HG02642 (cell line): ENCODE data around the gene LENG8.
"Not testable (repeated sequence)": the region's sequence is repeated elsewhere in the genome, so short reads cannot be mapped to it uniquely, and the experiment has no call there.

Source experiments
- ATAC-seq: cut with Tn5 transposase; IDR thresholded peaks from one replicate; pipeline ENCODE4 v1.9.1; 2021; ENCODE audit warnings: mild to moderate bottlenecking; ENCODE audit not compliant: unreplicated experiment, poor library complexity

LENG8 gene

GRCh38 chr19:54459282-54460229, 10.6 kb downstream of the LENG8 start:
- ATAC-seq = no peak

DNA sequence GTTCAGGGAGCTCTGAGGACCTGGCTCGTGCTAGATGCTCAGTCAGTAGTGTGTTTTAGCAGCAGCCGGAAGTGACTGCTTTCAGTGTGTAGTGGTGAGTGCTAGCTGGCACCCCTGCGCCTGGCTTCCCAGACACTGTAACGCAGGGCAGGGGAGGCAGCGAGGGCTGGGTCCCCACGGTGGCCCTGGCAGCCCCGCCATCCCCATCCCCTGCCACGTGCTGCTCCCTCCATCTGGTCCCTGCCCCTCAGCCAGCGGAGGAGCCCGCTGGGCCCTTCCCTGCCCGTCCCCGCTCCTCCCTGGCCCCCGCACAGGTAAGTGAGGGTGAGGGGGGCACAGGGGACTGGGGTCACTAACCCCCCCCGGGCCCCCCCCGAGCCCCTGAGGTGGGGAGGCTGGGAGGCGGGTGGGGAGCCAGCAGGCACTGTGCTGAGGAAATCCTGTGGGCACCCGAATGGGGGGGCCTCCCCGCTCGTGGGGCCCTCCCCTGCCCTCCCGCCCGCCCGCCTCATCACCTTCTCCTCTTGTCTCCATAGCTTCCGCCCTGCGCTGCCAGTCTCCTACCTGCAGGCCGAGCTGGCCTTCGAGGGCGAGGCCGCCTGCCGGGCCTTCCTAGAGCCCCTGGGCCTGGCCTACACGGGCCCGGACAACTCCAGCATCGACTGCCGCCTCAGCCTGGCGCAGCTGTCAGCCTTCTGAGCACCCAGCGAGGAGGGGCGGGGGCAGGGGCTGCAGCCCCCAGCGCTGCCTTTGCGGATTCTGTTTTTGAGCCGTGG, 11.4 kb downstream of the LENG8 start:
- no peak for ATAC-seq

DNA sequence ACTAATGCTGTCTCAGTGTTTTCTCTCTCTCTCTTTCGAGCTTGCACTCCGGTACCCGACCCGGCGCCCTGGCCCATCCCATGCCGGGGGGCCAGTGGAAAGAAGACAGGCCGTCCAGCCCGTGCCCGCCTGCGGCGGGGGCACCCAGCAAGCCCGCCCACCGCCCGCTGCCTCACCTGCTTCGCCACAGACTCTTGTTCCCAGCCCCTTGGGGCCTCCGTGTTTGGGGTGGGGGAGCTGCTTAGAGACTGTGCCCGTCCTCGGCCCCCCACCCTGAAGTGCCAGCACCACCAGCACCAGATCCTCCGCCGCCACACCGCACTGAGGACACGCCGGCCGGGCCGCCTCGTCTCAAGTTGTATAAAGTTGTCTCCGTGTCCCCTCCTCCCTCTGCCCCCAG, 12.2 kb downstream of the LENG8 start:
- ATAC-seq = no peak

GRCh38 chr19:54461613-54462012, 12.6 kb downstream of the LENG8 start:
- no peak for ATAC-seq

DNA sequence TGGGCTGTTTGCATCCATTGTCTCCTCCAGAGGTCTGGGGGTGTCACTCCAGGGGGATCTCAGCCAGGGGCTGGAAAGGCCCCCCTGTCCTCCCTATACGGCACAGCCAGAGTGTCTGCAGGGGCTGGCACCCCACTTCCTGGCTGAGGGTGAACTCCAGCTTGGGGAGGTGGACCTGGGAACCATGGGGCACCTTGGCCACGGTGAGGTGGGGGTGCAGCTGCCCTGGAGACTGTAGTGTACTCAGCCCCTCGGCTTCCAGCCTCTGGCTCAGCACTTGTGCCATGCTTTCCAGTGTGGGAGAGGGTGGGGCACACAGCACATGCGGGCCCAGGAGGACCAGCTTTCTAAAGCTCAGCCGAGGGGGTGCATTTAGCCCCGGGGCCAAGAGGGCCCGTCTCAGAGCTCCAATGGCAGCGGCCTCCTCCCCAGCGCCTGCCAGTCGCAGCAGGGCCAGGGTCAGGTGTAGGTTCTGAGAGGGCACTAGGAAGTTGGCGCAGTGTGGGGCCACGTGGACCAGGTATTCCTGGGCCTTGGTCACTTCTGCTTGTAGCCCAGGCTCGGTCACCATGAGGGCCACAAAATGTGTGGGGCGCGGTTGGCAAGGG, 13.2 kb downstream of the LENG8 start:
- no peak for ATAC-seq

GRCh38 chr19:54462655-54463530, 13.9 kb downstream of the LENG8 start:
- ATAC-seq = peak; percentile 9

GRCh38 chr19:54463531-54464043, 14.6 kb downstream of the LENG8 start, which contains the start of gene LENG9:
Gene LENG9, minus strand, starts transcription at chr19:54463778. Its CDS starts 252 bp downstream, at chr19:54463526.
- peak; percentile 58 for ATAC-seq

GRCh38 chr19:54464044-54464629, 15.1 kb downstream of the LENG8 start:
- peak; percentile 49 for ATAC-seq

DNA sequence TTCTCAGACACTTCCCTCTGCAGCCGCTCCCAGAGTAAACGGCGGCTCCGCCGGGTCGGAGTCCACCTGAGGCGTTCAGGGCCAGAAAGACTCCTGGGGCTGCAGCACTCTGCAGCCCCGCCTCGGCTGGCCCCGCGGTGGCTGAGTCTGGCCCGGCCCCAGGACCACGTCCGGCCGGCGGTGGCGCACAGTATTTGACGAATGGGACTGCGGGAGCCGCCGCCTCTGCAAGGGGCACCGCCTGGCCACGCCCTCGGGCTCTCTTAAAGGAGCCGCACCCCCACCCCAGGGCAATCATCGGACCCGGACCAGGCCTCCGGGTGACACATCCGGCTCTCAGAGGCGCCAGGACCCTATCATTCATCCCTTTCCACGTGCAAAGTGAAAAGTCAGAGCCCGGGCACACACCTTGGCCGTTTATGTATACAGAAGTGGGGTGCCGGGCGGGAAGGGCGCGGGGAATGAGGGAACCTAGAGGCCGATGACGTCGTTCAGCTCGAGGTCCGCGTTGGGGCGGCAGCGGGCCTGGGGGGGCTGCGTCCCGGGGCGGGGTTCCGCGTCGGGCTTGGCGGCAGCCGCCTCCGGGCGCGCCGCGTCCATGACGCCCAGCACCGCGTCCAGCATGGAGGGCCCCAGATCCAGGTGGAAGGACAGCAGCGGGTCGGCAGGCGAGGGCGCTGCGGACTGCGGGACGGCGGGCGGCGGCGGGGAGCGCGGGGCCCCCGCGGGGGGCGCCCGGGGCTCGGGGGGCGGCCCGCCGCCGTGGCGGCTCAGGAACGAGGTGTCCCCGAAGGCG, 15.8 kb downstream of the LENG8 start:
- ATAC-seq = peak; percentile 49

GRCh38 chr19:54465426-54466109, 16.6 kb downstream of the LENG8 start:
- no peak for ATAC-seq

DNA sequence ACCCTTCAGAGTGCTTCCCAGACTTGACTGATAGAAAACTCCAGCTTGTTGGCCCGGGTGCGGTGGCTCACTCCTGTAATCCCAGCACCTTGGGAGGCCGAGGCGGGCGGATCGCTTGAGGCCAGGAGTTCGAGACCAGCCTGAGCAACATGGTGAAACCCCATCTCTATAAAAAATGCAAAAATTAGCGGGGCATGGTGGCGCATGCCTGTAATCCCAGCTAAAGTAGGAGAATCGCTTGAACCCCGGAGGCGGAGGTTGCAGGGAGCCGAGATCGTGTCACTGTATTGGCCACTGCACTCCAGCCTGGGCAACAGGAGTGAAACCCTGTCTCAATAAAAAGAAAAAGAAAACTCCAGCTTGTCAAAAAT, 17.1 kb downstream of the LENG8 start:
- ATAC-seq = not testable (repeated sequence)

DNA sequence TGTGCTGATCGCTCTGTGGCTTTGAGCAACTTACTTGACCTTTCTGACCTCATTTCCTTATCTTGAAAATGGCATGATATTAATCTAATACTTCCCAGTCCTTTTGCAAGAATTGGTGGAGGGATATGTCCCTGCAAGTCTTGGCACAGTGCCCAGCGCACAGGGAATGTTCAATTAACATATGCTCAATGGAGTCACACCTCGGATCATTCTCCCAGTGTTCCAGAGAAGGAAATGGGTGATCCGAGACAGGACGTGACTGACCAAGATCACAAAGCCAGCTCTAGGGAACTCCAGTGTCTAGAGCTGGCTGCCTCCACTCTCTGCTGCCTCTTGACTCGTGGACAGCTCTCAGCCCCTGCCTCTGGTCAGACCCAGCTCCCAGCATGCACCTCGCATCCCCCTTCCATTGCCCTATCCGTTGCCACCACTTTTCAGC, 20.5 kb downstream of the LENG8 start:
- ATAC-seq = no peak

DNA sequence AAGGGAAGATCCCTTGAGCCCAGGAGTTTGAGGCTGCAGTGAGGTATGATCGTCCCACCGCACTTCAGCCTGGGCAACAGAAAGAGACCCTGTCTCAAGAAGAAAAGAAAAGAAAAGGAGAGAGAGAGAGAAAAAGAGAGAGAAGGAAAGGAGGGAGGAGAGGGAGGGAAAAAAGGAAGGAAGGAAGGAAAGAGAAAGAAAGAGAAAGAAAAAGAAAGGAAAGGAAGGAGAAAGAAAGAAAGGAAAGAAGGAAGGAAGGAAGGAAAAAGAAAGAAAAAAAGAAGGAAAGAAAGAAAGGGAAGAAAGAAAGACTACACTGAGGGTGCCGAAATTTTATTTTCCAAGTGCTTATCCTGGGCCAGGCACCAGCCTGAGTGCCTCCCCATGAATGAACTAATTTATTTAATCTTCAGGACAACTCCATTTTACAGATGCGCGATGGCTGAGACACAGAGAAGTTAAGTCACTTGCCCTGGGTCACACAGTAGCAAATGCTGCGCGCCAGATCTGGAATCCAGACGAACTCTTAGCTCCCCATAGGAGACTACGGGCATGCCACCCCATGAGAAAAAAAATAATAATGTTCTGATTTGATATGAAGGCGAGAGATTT, 21.4 kb downstream of the LENG8 start:
- ATAC-seq = no peak

DNA sequence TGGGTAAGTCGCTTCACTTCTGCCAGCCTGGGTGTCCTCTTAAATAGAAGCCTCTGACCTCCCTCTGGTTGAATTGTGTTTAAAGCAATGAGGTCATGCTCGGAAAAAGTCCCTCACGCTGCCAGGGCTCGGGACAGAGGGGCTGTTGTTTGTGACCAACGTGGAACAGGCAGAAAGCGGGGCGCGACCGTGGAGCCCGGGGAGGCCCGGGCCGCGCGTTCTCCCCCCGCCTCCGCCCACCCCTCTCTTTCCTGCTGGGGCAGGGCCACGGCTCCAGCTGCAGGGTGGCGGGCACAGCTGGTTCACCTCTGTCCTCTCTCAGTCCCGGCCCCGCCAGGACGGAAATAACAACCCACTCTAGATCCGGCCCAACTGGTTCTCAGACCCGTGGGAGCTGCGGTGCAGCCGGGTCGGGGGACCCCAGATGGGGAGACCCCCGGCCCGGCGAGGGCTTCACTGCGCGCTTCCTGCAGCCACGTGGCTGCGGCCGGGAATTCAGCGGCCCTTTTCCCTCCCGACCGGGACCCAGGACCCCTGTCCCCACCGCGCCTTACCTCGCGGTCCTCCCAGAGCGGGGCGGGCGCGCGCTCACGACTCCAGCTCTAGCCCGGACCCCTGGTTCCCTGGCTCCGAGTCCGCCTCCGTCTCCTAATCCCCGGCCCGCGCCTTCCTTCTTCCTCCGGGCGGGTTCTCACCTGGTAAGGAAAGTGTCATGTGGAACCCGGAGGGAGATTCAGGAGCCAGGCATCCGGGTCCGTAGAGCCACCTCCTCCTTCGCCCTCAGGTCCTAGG, 22.2 kb downstream of the LENG8 start:
- no peak for ATAC-seq

- ATAC-seq = no peak
Observed at GRCh38 chr19:54473071-54473891, 24.3 kb downstream of the LENG8 start, which contains the start of gene CDC42EP5. Gene CDC42EP5, minus strand, starts transcription at chr19:54473296. Its CDS starts 7,749 bp downstream, at chr19:54465547.

DNA sequence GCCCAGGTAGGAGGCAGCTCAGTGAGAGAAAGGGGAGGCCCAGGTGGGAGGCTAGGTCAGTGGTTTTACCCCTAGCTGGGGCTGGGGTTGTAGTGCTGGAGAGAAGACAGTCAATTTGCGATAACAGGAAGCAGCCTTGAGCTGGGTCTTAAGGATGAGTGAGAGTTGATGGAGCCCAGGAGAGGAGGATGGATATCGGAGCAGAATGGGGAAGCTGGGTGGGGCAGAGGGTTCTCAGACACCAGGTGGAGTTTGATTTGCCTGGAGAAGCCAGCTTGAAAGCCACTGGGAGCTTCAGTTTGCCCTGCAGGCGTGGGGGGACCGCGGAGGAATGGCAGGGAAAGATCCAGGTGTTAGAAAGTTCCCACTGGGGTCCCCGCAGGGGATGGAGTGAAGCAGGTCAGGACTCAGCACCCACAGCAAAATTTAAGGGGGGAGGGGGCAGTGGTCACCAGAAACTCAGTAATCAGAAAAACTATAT, 24.9 kb downstream of the LENG8 start:
- ATAC-seq = no peak
